H1 (cell line): ENCODE results near the gene FHL2. TPM values are rescaled to one million over a fixed set of nuclear protein-coding genes. Genes with fewer than 3 reads are reported as not detected.

Source experiments
- BCL11A ChIP-seq, 2 experiments: IDR thresholded peaks; one replicate each; pipeline ENCODE4 v1.6.1; 2011; ENCODE audit warnings: low read depth in 2 of 2, low read length in 2 of 2, mild to moderate bottlenecking in 2 of 2
- CHD1 ChIP-seq: IDR thresholded peaks from 2 replicates; pipeline ENCODE4 v1.6.1; 2012; ENCODE audit warnings: low read depth, low read length, improper control_type of control experiment
- CHD2 ChIP-seq: IDR thresholded peaks from 2 replicates; pipeline ENCODE4 v1.6.1; 2012; ENCODE audit warnings: low read length, improper control_type of control experiment
- CHD7 ChIP-seq: fragments of 300-600 bp; sonication (generic); IDR thresholded peaks from 2 replicates; pipeline ENCODE4 v1.7.1; 2012; ENCODE audit warnings: low read length, moderate library complexity, mild to moderate bottlenecking, inconsistent platforms; ENCODE audit not compliant: insufficient replicate concordance
- CTBP2 ChIP-seq: IDR thresholded peaks from 2 replicates; pipeline ENCODE4 v1.7.0; 2011; ENCODE audit warnings: borderline replicate concordance, mild to moderate bottlenecking, moderate library complexity, mixed read lengths, low read length; ENCODE audit not compliant: insufficient read depth, insufficient read length
- JUND ChIP-seq: IDR thresholded peaks from 2 replicates; pipeline ENCODE4 v1.6.1; 2011; ENCODE audit warnings: mild to moderate bottlenecking, improper control_type of control experiment, low read length
- KDM5A ChIP-seq: fragments of 200-600 bp; IDR thresholded peaks from 2 replicates; pipeline ENCODE4 v1.7.1; 2012; ENCODE audit warnings: mild to moderate bottlenecking, low read length, inconsistent platforms, mixed read lengths
- POLR2A ChIP-seq, 2 experiments: IDR thresholded peaks; 1 replicate in 1 of 2; 2 replicates in 1 of 2; pipeline ENCODE4 v1.6.1; 2011; ENCODE audit warnings: low read depth in 2 of 2, low read length in 2 of 2, mild to moderate bottlenecking in 2 of 2; ENCODE audit errors: control extremely low read depth in 1 of 2
- TBP ChIP-seq: IDR thresholded peaks from 2 replicates; pipeline ENCODE4 v1.6.1; 2011; ENCODE audit warnings: low read depth, low read length, improper control_type of control experiment
- YY1 ChIP-seq: IDR thresholded peaks from 2 replicates; pipeline ENCODE4 v1.6.1; 2011; ENCODE audit warnings: low read depth, mild to moderate bottlenecking, low read length
- polyA plus RNA-seq, 7 experiments: library from polyadenylated mRNA; depleted of rRNA in 3 of 7; stranded (reverse) in 5 of 7; unstranded in 2 of 7; fragments of >200 nt in 5 of 7; fragments of 200-250 nt in 2 of 7; gene quantifications; 1 replicate in 5 of 7; 2 replicates in 1 of 7; 4 replicates in 1 of 7; pipeline versions ENCODE4 v1.2.1 to v1.2.3, GENCODE V29; 2011 to 2013; ENCODE audit warnings: missing spikeins in 2 of 7, mixed read lengths in 2 of 7
- total RNA-seq: library from RNA; stranded (reverse); fragmentation: NEBNext Ultra II Directional; extraction: Animal tissue kit (Norgen Biotek cat#: 25700); gene quantifications from 2 replicates; pipeline ENCODE4 v1.2.1, GENCODE V29; 2021
- TF ChIP-seq, protein P1 (sequence below): IDR thresholded peaks from 2 replicates; pipeline ENCODE4 v1.6.1; 2011; ENCODE audit warnings: low read depth, mild to moderate bottlenecking, low read length; ENCODE audit not compliant: insufficient read depth
- TF ChIP-seq, protein P2 (sequence below): IDR thresholded peaks from 2 replicates; pipeline ENCODE4 v1.6.1; 2012; ENCODE audit warnings: inconsistent platforms

FHL2 gene
- total and polyA plus RNA-seq, 2 of the 8 experiments (the other 6 are each of a cell fraction or from before 2014, with no cell fraction given) = 33.2 to 64.3 TPM

DNA sequence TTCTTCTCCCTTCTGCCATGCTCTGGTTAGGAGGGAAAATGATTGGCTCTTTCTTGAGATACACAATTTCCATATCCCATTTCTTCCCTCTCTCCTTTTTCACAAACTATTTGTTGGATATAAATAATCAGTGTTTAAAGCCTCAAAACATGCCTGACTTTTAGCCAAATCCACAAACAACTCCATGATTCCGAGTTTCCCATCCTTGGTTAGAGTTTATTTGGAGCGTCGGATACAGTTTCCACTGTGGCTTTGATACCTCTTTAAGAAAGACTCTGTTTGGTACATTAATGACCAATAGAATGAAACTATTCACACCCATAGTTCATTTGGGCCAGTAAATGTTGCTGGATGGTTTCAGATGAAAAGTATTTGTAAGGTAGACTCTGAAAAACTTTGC, 5.9 kb upstream of the FHL2 start (continued):
- TF ChIP-seq CHD7 = no peak
- no peak for TF ChIP-seq BCL11A (IDR thresholded peaks at IDR 0.05; ENCODE audit: low read depth in 2 of 2, low read length in 2 of 2)
- TF ChIP-seq, protein P1, sequence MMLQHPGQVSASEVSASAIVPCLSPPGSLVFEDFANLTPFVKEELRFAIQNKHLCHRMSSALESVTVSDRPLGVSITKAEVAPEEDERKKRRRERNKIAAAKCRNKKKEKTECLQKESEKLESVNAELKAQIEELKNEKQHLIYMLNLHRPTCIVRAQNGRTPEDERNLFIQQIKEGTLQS = no peak
- TF ChIP-seq CHD1 = no peak
- TF ChIP-seq CHD2 = no peak
- no peak for TF ChIP-seq YY1
- TF ChIP-seq KDM5A = no peak
- TF ChIP-seq JUND = no peak
- TF ChIP-seq CTBP2 = no peak
- TF ChIP-seq TBP = no peak
- no peak for TF ChIP-seq POLR2A (IDR thresholded peaks at IDR 0.05; ENCODE audit: control extremely low read depth in 1 of 2, low read depth in 2 of 2, low read length in 2 of 2)
- TF ChIP-seq, protein P2, sequence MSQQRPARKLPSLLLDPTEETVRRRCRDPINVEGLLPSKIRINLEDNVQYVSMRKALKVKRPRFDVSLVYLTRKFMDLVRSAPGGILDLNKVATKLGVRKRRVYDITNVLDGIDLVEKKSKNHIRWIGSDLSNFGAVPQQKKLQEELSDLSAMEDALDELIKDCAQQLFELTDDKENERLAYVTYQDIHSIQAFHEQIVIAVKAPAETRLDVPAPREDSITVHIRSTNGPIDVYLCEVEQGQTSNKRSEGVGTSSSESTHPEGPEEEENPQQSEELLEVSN = no peak
